TTC549 (cell line): ENCODE data around the gene CHRNA5.
A peak's percentile ranks its signal among the peaks of the same experiment; 100 is the strongest.
"Not testable (repeated sequence)": the region's sequence is repeated elsewhere in the genome, so short reads cannot be mapped to it uniquely, and the experiment has no call there.

Experiments
- FAIRE-seq: peaks from 2 replicates; lab custom pipeline; 2012; peaks lifted over from hg19 to GRCh38; lab: Jason Lieb, UNC

CHRNA5 gene

GRCh38 chr15:78565951-78566774, 843 bp downstream of the CHRNA5 start:
- no peak for FAIRE-seq

GRCh38 chr15:78567531-78567930, 2.2 kb downstream of the CHRNA5 start:
- FAIRE-seq = no peak

GRCh38 chr15:78570710-78571109, 5.4 kb downstream of the CHRNA5 start:
- FAIRE-seq = no peak

GRCh38 chr15:78571382-78571781, 6.1 kb downstream of the CHRNA5 start:
- no peak for FAIRE-seq

GRCh38 chr15:78573416-78573815, 8.1 kb downstream of the CHRNA5 start:
- FAIRE-seq = no peak

GRCh38 chr15:78574944-78575343, 9.6 kb downstream of the CHRNA5 start:
- FAIRE-seq = no peak

- FAIRE-seq = no peak
These were observed 32.3 kb downstream of the CHRNA5 start for GRCh38 chr15:78597583-78597982.

- no peak for FAIRE-seq
These were observed 33.0 kb downstream of the CHRNA5 start for GRCh38 chr15:78598348-78598747.

- no peak for FAIRE-seq
These were observed 33.9 kb downstream of the CHRNA5 start for GRCh38 chr15:78599189-78599588.

GRCh38 chr15:78603467-78603866, 38.1 kb downstream of the CHRNA5 start:
- FAIRE-seq = no peak

GRCh38 chr15:78604420-78604819, 39.1 kb downstream of the CHRNA5 start:
- FAIRE-seq = no peak

- no peak for FAIRE-seq
These were observed 39.9 kb downstream of the CHRNA5 start for GRCh38 chr15:78605201-78605600.

GRCh38 chr15:78605680-78606079, 40.4 kb downstream of the CHRNA5 start:
- FAIRE-seq = no peak

- not testable (repeated sequence) for FAIRE-seq
These were observed 44.2 kb downstream of the CHRNA5 start for GRCh38 chr15:78609551-78609950.

GRCh38 chr15:78614021-78614420, 48.7 kb downstream of the CHRNA5 start:
- FAIRE-seq = no peak

GRCh38 chr15:78615151-78615589, 49.9 kb downstream of the CHRNA5 start:
- no peak for FAIRE-seq

- no peak for FAIRE-seq
These were observed 51.2 kb downstream of the CHRNA5 start for GRCh38 chr15:78616506-78616905.

GRCh38 chr15:78617076-78617475, 51.8 kb downstream of the CHRNA5 start:
- no peak for FAIRE-seq

GRCh38 chr15:78617516-78617915, 52.2 kb downstream of the CHRNA5 start:
- no peak for FAIRE-seq

GRCh38 chr15:78618064-78618463, 52.7 kb downstream of the CHRNA5 start:
- FAIRE-seq = no peak

GRCh38 chr15:78618490-78618934, 53.2 kb downstream of the CHRNA5 start:
- FAIRE-seq = peak; percentile 78

- FAIRE-seq = no peak
These were observed 54.0 kb downstream of the CHRNA5 start for GRCh38 chr15:78619022-78619950.

GRCh38 chr15:78620021-78620526, 54.8 kb downstream of the CHRNA5 start:
- no peak for FAIRE-seq
